ENCODE results near the gene KLF11. TPM values are rescaled to one million over a fixed set of nuclear protein-coding genes. Genes with fewer than 3 reads are reported as not detected.
"Not testable (repeated sequence)": the region's sequence is repeated elsewhere in the genome, so short reads cannot be mapped to it uniquely, and the experiment has no call there.

The KLF11 gene
- total RNA-seq, 1 donor from 2014 or later, result 6.1 TPM

DNA sequence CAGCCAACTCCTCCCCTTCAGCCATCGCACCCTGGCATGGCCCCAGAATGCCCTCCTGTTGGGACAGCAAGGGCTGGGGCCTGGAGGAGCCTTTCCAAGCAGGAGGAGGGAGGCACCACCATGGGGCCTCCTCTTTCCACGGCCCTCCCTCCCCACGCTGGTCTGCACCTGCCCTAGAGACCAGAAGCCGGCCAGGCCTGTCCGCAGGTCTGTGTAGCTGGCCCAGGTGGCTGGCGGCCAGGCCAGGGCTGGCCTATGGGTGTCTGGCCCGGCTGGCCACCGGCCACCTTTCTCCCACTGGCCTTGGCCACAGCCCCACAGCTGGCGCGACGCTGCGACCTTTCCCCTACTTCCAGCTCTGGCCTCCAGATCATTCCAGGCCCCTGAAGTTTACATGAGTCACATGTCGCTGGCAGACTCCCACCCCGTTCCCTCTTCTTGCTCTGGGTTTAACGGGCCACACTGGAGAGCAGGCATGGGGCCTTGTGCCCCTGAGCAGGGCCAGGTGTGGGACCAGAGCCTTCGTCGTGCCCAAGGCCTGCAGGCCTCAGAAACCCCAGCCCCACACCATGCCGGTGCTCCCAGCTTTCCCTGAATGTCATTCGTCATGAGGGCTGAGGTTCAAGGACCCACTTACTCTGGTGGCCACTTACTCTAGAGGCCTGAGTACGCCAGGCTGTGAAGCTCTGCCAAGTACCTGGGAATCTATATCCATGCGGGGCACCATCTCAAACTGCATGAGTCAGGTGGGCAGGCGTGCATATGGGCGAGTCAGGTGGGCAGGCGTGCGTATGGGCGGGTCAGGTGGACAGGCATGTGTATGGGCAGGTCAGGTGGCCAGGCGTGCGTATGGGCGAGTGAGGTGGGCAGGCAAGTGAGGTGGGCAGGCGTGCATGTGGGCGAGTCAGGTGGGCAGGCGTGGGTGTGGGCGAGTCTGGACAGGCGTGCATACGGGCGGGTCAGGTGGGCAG lies 33.3 kb upstream of the KLF11 start:
- no peak for ATAC-seq

DNA sequence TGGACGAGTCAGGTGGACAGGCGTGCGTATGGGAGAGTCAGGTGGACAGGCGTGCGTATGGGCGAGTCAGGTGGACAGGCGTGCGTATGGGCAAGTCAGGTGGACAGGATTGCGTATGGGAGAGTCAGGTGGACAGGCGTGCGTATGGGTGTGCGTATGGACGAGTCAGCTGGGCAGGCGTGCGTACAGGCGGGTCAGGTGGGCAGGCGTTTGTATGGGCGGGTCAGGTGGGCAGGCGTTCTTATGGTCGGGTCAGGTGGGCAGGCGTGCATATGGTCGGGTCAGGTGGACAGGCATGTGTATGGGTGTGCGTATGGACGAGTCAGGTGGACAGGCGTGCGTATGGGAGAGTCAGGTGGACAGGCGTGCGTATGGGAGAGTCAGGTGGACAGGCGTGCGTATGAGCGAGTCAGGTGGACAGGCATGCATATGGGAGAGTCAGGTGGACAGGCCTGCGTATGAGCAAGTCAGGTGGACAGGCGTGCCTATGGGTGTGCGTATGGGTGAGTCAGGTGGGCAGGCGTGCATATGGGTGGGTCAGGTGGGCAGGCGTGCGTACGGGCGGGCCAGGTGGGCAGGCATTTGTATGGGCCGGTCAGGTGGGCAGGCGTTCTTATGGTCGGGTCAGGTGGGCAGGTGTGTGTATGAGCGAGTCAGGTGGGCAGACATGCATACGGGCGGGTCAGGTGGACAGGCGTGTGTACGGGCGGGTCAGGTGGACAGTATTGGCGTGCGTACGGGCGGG lies 32.3 kb upstream of the KLF11 start:
- ATAC-seq, result not testable (repeated sequence)

GRCh38 chr2:10011606-10012325 lies 31.6 kb upstream of the KLF11 start:
- ATAC-seq, result not testable (repeated sequence)

DNA sequence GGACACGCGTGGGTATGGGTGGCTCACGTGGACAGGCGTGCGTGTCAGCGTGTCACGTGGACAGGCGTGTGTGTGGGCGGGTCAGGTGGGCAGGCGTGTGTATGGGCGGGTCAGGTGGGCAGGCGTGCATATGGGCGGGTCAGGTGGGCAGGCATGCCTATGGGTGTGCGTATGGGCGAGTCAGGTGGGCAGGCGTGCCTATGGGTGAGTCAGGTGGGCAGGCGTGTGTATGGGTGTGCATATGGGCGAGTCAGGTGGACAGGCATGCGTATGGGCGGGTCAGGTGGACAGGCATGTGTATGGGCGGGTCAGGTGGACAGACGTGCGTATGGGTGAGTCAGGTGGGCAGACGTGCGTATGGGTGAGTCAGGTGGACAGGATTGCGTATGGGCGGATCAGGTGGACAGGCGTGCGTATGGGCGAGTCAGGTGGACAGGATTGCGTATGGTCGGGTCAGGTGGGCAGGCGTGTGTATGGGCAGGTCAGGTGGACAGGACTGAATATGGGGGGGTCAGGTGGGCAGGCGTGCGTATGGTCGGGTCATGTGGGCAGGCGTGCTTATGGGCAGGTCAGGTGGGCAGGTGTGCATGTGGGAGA lies 30.9 kb upstream of the KLF11 start:
- ATAC-seq, result not testable (repeated sequence)

DNA sequence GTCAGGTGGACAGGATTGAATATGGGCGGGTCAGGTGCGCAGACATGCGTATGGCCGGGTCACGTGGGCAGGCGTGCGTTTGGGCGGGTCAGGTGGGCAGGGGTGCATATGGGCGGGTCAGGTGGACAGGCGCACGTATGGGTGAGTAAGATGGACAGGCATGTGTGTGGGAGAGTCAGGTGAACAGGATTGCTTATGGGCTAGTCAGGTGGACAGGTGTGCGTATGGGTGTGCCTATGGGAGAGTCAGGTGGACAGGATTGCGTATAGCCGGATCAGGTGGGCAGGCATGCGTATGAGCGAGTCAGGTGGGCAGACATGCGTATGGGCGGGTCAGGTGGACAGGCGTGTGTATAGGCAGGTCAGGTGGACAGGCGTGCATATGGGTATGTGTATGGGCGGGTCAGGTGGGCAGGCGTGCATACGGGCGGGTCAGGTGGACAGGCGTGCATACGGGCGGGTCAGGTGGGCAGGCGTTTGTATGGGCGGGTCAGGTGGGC lies 30.3 kb upstream of the KLF11 start:
- peak; percentile 31 for ATAC-seq

DNA sequence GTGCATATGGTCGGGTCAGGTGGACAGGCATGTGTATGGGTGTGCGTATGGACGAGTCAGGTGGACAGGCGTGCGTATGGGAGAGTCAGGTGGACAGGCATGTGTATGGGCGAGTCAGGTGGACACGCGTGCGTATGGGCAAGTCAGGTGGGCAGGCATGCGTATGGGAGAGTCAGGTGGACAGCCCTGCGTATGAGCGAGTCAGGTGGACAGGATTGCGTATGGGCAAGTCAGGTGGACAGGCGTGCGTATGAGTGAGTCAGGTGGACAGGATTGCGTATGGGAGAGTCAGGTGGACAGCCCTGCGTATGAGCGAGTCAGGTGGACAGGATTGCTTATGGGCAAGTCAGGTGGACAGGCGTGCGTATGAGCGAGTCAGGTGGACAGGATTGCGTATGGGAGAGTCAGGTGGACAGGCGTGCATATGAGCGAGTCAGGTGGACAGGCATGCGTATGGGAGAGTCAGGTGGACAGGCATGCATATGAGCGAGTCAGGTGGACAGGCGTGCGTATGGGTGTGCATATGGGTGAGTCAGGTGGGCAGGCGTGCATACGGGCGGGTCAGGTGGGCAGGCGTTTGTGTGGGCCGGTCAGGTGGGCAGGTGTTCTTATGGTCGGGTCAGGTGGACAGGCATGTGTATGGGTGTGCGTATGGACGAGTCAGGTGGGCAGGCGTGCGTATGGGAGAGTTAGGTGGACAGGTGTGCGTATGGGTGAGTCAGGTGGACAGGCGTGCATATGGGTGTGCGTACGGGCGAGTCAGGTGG lies 29.5 kb upstream of the KLF11 start:
- ATAC-seq, result not testable (repeated sequence)

DNA sequence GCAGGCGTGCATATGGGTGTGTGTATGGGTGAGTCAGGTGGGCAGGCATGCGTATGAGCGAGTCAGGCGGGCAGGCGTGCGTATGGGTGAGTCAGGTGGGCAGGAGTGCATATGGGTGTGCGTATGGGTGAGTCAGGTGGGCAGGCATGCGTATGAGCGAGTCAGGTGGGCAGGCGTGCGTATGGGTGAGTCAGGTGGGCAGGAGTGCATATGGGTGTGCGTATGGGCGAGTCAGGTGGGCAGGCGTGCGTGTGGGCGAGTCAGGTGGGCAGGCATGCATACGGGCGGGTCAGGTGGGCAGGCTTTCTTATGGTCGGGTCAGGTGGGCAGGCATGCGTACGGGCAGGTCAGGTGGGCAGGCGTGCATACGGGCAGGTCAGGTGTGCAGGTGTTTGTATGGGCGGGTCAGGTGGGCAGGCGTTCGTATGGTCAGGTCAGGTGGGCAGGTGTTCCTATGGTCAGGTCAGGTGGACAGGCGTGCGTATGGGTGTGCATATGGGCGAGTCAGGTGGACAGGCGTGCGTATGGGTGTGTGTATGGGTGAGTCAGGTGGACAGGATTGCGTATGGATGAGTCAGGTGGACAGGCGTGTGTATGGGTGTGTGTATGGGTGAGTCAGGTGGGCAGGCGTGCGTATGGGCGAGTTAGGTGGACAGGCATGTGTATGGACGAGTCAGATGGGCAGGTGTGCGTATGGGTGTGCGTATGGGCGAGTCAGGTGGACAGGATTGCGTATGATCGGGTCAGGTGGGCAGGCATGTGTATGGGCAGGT lies 28.7 kb upstream of the KLF11 start:
- ATAC-seq, result peak; percentile 84

- ATAC-seq, result not testable (repeated sequence)
Measured at GRCh38 chr2:10015376-10015989, 27.9 kb upstream of the KLF11 start.

GRCh38 chr2:10016001-10016801 lies 27.1 kb upstream of the KLF11 start:
- ATAC-seq, result peak; percentile 20

DNA sequence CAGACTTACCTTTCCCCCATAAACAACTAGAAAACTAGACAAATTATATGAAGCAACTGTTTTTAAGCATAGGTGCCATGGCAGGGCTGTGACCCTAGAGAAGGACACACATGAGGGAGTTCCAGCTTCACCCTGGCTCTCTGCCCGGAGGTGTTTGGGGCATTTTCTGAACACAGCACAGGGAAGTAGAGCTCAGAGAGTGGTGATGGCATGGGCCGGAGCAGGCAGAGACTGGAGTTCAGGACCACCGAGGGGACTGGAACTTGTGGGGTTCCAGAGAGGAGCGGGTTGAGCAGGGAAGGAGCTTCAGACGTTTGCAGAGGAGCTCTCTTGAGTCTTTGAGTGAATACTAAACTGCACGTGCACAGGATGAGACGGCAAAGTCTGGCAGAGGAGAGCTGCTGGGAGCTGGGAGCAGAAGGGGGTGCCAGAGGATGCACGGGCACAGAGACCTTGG lies 26.5 kb upstream of the KLF11 start:
- ATAC-seq, result no peak

GRCh38 chr2:10017313-10017941 lies 25.9 kb upstream of the KLF11 start:
- ATAC-seq, result no peak

- no peak for ATAC-seq
Measured at GRCh38 chr2:10019174-10019573, 24.2 kb upstream of the KLF11 start.

DNA sequence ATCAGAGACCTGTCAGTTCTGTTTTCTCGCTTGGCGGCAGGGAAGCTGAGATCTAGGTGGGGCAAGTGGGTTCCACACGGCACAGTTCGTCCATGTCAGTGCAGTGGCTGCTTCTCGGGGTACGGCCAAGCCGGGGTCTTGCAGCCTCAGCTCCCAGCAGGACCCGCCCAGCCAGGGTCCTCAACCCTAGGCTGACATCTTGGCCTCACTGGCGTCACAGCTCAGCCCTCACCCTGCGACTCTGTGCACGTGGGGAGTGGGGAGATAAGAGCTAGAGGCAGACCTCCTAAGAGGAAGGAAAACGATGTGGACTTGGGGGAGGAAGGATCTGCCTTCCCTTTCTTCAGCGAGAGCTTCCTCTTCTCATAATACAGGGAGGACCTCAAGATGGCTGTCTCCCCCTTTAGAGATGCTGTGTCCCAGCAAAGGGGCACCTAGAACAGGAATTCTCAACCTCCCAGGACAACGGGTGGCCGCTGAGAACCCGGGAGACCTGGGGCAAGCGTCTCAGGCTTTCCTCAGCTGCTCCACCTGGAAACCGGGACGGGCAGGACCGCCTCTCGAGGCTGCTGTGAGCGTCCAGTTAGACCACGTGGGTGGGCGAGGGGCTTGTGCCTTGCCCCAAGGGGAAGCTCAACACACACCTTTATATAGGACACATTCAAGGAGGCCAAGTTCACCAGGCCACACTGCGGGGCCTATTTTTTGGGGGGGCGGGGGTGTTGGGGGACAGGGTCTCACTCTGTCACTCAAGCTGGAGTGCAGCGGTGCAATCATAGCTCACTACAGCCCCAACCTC lies 23.5 kb upstream of the KLF11 start:
- no peak for ATAC-seq

DNA sequence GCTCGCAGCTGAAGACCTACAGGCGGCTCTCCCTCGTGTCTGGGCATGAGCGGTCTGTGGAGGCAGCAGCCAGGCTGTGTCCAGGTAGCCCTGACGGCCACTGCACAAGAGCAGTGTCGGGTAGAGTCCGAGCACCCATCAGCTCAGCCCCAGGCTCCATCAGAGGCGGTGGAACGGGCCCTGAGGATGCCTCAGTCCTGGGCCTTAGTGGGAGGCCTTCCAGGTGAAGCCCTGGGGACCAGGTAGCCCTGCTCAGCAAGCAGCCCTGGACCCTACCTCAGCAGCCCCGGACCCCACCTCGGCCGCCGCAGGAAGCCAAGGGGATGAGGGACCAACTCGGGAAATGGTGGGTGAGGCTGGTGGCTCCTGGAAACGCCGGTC lies 21.3 kb upstream of the KLF11 start:
- ATAC-seq, result peak; percentile 9

DNA sequence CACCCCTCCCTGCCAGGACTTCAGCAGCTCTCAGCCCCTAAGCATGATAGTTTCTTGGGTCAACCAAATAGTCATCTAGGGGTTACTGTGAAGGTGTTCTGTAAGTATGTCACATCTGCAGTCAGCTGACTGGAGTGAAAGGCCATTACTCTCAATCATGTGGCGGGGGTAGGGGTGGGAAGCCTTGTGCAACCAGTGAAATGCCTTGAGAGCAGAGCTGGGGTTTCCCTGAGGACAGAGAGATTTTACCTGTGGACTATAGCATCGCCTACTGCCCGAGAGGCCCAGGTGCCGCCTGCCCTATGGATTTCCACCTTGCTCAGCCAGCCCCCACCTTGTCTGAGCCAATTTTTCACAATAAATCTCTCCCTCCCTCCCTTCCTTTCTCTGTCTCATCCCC lies 20.9 kb upstream of the KLF11 start:
- ATAC-seq, result no peak

- ATAC-seq, result no peak
Measured at GRCh38 chr2:10022966-10023662, 20.2 kb upstream of the KLF11 start.

DNA sequence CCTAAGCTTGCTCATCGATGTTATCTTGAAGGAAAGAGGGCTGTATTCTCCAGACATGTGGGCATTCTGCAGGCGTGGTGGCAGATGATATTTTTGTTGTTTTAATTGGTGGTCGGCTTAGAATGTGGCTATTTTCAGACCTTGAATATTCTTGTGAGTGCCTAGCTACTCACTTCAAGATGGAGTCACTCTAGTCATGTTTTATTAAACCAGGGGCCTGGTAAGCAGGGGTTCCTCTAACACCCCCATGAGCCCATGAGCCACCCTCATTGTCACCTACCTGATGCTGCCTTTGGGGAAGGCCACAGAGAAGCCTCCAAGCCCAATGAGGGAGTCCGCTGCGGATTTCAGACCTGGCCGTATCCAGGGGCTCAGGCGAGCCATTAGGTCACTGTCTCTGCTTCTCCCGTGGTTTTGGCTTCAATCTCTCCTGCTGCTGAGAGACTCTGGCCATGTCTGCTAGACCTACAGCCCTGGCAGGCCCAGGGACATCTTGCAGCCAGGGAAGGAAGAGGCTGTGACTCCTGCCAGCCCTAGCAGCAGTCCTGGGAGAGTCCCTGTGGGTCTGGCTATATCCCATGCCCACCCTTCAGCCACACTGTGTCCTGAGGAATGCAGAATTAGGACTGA lies 16.3 kb upstream of the KLF11 start:
- no peak for ATAC-seq

All from esophagus mucosa (tissue), 1 donor.